HG02642 (cell line): Measurements from ENCODE around the gene STARD3NL.
"Not testable (repeated sequence)": the region's sequence is repeated elsewhere in the genome, so short reads cannot be mapped to it uniquely, and the experiment has no call there.

ENCODE experiments used
- ATAC-seq: cut with Tn5 transposase; IDR thresholded peaks from one replicate; pipeline ENCODE4 v1.9.1; 2021; ENCODE audit warnings: mild to moderate bottlenecking; ENCODE audit not compliant: unreplicated experiment, poor library complexity

The STARD3NL gene

DNA sequence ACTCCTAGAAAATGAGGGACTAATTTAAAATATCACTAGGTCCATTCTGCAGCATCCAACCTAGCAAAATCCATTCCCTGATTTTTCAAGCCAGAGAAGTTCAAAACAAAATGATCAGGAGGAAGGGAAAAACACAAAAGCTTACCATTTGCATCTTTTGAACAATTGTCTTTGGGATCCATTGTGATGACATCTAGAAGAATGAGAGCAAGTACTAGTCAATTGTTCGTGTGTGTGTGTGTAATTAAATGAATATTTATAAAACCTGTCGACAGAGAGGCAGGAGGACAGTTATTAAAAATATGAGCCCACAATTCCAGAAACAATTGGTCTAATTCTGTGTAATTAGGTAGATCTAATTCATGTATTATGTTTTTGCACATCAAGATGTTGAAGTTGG, 84.0 kb downstream of the STARD3NL start:
- ATAC-seq, result not testable (repeated sequence)

DNA sequence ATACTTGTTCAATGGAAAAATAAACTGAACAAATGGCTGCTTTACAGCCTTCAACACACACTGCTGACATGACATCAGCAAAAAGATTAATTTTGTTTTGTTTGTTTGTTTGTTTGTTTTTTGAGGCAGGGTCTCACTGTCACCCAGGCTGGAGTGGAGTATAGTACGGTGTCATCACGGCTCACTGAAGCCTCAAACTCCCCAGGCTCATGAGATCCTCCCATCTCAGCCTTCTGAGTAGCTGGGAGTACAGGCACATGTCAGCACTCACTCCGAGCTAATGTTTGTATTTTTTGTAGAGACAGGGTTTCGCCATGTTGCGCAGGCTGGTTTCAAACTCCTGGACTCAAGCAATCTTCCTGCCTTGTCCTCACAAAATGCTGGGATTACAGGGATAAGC, 84.5 kb downstream of the STARD3NL start:
- no peak for ATAC-seq

DNA sequence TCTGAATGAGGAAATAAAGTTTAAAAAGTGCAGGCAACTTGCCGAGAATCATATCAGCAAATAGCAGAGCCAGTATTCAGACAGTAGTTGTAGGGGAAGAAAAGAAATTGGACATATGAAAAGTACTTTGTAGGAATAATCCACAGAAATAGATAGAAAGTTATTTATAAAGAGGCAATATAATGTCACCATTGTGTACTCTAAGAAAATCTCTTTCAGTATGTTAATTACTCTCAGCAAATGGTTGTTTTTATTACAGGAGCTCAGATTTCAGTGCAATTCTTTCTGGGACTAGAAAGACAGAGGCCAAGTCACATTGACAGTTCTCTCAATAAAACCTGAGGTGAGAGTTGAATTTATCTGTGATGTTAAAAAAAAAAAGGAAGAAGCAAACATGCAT, 85.2 kb downstream of the STARD3NL start:
- ATAC-seq, result not testable (repeated sequence)

DNA sequence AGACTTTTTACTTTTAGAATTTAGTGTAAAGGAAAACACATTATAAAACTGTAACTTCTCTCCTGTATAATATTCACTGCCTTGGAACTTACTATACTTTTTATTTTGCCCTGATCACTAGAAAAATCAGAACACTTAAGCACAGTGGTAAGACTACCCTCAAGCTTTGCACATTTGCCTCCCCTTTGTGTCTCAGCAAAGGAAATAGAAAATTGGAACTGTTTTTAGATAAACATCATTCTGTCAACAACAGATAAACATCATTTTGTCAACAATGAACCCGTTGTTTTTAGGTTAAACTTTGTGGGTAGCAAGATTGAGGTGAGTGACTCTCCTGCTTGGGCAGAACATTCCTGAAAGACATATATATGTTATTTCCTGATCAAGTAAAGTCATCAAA, 86.6 kb downstream of the STARD3NL start:
- ATAC-seq, result not testable (repeated sequence)

DNA sequence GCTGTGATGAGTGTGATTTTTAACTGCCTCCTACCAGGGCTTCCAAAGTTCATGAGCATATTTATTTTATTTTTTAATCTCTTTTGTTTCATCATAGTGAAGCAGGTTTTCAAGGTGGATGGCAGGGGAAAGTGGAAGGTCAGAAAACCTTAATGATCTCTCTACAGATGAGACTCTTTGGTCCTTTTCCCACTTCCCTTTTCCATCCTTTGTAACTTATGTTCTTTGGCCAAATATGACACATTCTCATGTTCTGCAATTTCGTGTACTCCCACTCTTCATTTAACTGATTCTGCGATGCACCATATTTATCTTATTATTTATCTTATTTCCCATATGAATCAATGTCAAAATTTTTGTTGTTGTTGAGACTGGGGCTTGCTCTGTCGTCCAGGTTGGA, 87.9 kb downstream of the STARD3NL start:
- ATAC-seq, result not testable (repeated sequence)

DNA sequence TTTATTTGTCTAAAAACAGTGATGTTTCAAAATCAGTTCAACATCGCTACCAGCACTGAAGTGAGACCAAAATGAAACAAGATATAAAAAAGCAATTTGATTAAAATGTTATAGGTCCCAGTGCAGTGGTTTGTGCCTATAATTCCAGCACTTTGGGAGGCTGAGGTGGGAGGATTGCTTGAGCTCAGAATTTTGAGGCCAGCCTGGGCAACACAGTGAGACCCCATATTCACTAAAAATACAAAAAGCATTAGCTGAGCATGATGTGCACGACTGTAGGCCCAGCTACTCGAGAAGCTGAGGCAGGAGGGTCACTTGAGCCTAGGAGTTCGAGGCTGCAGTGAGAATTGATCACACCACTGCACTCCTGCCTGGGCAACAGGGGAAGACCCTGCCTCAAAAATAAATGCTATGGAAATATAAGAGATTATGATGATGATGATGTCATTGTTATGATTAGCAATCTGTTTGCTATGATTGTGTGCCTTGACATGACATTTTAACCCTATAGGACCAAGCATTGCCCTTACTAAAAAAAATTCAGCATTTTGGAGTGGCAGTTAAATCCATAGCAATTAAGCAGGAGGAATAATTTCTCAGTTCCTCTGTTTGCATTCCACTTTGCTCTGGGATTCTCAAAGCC, 91.8 kb downstream of the STARD3NL start:
- ATAC-seq, result not testable (repeated sequence)

- ATAC-seq, result not testable (repeated sequence)
Measured at GRCh38 chr7:38270405-38270804, 92.4 kb downstream of the STARD3NL start.

DNA sequence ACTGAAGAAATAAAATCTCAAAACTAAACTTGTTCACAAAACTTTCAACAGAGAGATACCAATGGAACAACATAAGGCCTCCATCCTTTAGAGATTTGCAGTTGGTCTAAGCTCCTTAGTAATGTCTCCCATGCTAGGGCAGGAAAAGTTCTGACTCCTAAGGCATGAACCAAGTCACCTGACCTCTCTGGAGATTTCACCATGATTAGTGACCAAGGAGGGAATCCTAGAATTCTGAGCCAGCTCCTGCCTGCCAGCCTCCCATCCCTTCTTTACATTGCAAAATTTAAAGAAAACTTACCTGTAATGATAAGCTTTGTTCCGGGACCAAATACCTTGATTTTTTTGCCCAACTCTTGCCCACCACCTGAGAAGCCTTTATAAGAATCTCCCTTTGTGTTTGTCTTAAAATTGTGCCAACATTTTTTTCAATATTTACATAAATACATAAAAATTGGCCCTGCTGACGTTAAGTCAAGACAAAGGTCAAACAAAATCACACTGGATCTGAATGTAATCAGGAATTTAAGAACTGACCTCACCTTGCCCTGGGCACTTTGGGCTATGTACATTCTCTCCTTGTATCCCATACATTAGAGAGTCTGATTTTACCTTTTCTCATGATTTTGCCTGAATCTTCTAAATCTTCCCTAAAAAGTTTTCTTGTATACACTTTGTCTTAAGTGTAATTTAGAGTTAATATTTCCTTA, 95.4 kb downstream of the STARD3NL start, which contains the start of gene TARP:
TSS of gene TARP (minus strand) at position 351 of the 710 bp plus-strand sequence.
- no peak for ATAC-seq

DNA sequence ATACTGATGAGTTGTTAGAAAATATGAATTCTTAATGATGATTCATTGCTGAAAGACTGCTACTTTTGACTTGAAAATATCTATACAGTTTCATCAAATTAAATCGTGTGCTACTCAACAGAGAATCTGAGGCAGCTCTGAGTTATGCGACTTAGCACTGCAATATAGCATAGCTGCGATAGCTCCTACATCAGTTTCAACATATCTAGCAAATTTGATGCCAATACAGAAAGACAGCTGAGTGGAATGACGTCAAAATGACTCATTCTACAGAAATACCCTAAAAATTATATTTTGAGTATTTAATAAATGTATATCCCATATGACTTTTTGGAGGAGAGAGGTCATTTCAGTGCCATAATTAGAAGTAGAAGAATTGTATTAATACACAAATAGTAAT, 96.4 kb downstream of the STARD3NL start:
- no peak for ATAC-seq

DNA sequence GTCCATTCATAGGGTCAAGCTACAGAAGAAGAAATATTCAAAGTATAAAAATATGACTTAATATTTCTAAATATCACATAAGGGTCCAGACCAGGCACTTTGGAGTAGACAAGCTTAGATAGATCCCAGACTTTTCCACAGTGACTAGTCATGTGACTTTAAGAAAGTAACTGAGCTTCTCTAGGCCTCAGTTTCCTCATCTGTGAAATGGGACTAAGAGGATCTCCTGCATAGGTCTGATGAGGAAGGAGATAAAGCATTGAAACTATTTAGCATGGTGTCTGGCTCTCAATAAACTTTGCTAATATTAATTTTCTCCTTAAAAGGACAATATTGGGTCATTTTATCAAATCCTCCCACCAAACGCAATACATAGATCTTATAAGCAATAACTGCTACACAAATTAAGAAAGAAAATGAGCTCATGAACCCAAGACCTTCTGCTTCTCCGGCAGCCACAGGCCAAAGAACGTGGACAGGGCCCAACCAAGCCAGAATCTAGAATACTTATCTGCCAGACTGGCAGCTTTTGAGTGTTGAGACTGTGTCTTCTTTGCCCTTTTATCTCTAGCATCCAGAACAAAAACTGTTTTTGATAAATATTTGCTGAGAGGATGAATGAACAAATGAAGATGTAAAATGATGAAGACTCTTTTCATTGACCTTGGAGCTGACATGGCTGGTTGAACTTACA, 97.0 kb downstream of the STARD3NL start:
- no peak for ATAC-seq

GRCh38 chr7:38276096-38276877, 98.2 kb downstream of the STARD3NL start:
- ATAC-seq, result no peak

DNA sequence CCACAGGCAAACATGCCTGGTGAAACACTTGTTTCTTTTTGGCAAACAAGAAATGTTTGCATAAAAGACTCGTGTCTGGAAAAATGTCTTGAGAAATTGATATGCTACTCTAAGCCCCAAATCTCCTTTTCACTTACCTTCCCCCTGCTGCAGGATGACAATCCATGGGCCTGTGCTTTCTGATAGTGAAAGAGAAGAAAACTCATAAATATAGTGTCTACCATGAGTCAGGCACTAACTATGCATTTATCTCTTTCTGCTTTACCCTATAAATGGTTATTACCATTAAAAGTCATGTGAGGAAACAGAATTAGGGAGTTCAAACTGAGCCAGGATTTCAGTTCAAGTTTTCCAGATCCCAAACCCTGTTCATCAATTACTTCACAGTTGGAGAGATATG, 102.0 kb downstream of the STARD3NL start:
- no peak for ATAC-seq
